Adipose tissue (tissue), 3 donors: Measurements from ENCODE around the gene SPOCD1. TPM values are rescaled to one million over a fixed set of nuclear protein-coding genes. Genes with fewer than 3 reads are reported as not detected.

Experiments used
- H3K27ac ChIP-seq: one replicate; pipeline ENCODE4 v1.5.1; 2013; ENCODE audit warnings: low read depth, low read length
- WGBS, 3 donors: extraction: QIAGEN DNeasy Blood & Tissue Kit; methylation state at CpG; one replicate each; pipeline ENCODE4 v1.1.7; 2013; 5-methylcytosine and 5-hydroxymethylcytosine counted together
- polyA plus RNA-seq, 3 donors: library from polyadenylated mRNA; stranded (reverse); fragments of 200-250 nt; gene quantifications; one replicate each; pipeline ENCODE4 v1.2.3, GENCODE V29; 2013
- donor health status: healthy with polysubstance abuse.
- donor health status: Bipolar disorder and iron deficiency.
- donor health status: healthy.

SPOCD1 gene
- polyA plus RNA-seq, 3 donors: 0.18 to 6.8 (median 1.0) TPM

GRCh38 chr1:31793086-31793485 lies 22.7 kb downstream of the SPOCD1 start:
- no peak overlapping the region for H3K27ac ChIP-seq
- 83 to 95% (median 91%) methylated on average over 6 of the region's 6 CpGs for WGBS, 3 donors

GRCh38 chr1:31792541-31792940 lies 23.3 kb downstream of the SPOCD1 start:
- 65 to 87% (median 78%) methylated on average over 4 of the region's 4 CpGs for WGBS, 3 donors
- no peak overlapping the region for H3K27ac ChIP-seq

- no peak overlapping the region for H3K27ac ChIP-seq
- 81 to 89% (median 88%) methylated on average over 11 of the region's 11 CpGs for WGBS, 3 donors
Observed at GRCh38 chr1:31792116-31792515, 23.7 kb downstream of the SPOCD1 start.

GRCh38 chr1:31791131-31791858 lies 24.5 kb downstream of the SPOCD1 start:
- no peak overlapping the region for H3K27ac ChIP-seq
- 83 to 86% (median 84%) methylated on average over 13 of the region's 13 CpGs for WGBS, 3 donors

GRCh38 chr1:31790641-31791091 lies 25.2 kb downstream of the SPOCD1 start:
- H3K27ac ChIP-seq: no peak overlapping the region
- WGBS, 3 donors: 81 to 92% (median 88%) methylated on average over 11 of the region's 11 CpGs

- WGBS, 3 donors: 74 to 79% (median 78%) methylated on average over 3 of the region's 3 CpGs
- H3K27ac ChIP-seq: no peak overlapping the region
Observed at GRCh38 chr1:31790140-31790539, 25.7 kb downstream of the SPOCD1 start.

GRCh38 chr1:31789259-31790065 lies 26.4 kb downstream of the SPOCD1 start:
- H3K27ac ChIP-seq: no peak overlapping the region

GRCh38 chr1:31788825-31789256 lies 27.0 kb downstream of the SPOCD1 start:
- peak overlapping the region; percentile 65 for H3K27ac ChIP-seq
- WGBS, 3 donors: 0 to 1% (median 0%) methylated on average over 22 of the region's 22 CpGs

More at GRCh38 chr1:31789259-31790065, 26.4 kb downstream of the SPOCD1 start:
- WGBS, 3 donors: 14 to 17% (median 14%) methylated on average over 21 to 26 of the region's 26 CpGs

GRCh38 chr1:31788138-31788824 lies 27.5 kb downstream of the SPOCD1 start:
- H3K27ac ChIP-seq: peak overlapping the region; percentile 65
- 2 to 4% (median 4%) methylated on average over 36 to 39 of the region's 39 CpGs for WGBS, 3 donors

- WGBS, 3 donors: 30 to 78% (median 52%) methylated on average over 1 of the region's 1 CpG
- H3K27ac ChIP-seq: no peak overlapping the region
Observed at GRCh38 chr1:31787786-31788137, 28.1 kb downstream of the SPOCD1 start.

- no peak overlapping the region for H3K27ac ChIP-seq
Observed at GRCh38 chr1:31787261-31787660, 28.6 kb downstream of the SPOCD1 start.

GRCh38 chr1:31786366-31787060 lies 29.3 kb downstream of the SPOCD1 start:
- 73 to 94% (median 88%) methylated on average over 16 of the region's 16 CpGs for WGBS, 3 donors
- H3K27ac ChIP-seq: no peak overlapping the region

More at GRCh38 chr1:31787261-31787660, 28.6 kb downstream of the SPOCD1 start:
- WGBS, 3 donors: 60 to 89% (median 86%) methylated on average over 3 of the region's 3 CpGs

- 75 to 88% (median 79%) methylated on average over 3 of the region's 3 CpGs for WGBS, 3 donors
- no peak overlapping the region for H3K27ac ChIP-seq
Observed at GRCh38 chr1:31785947-31786290, 29.9 kb downstream of the SPOCD1 start.

- H3K27ac ChIP-seq: no peak overlapping the region
- 74 to 78% (median 77%) methylated on average over 20 of the region's 20 CpGs for WGBS, 3 donors
Observed at GRCh38 chr1:31785020-31785946, 30.5 kb downstream of the SPOCD1 start.

GRCh38 chr1:31784356-31785019 lies 31.3 kb downstream of the SPOCD1 start:
- WGBS, 3 donors: 86 to 90% (median 88%) methylated on average over 4 of the region's 4 CpGs
- no peak overlapping the region for H3K27ac ChIP-seq

GRCh38 chr1:31783846-31784245 lies 32.0 kb downstream of the SPOCD1 start:
- 92 to 94% (median 94%) methylated on average over 3 of the region's 3 CpGs for WGBS, 3 donors
- no peak overlapping the region for H3K27ac ChIP-seq
